Measurements from ENCODE around the gene SEMA5A.

- no peak for TF ChIP-seq CTCF (IDR thresholded peaks at IDR 0.05; ENCODE audit: control extremely low read depth in 1 of 3, insufficient read depth in 1 of 3, low read depth in 1 of 3, low read length in 3 of 3)
- no peak for TF ChIP-seq KDM1A (IDR thresholded peaks at IDR 0.05; ENCODE audit: borderline replicate concordance, low read length)
- no peak for TF ChIP-seq POLR2A (IDR thresholded peaks at IDR 0.05; ENCODE audit: control extremely low read depth in 1 of 2, low read depth in 2 of 2, low read length in 2 of 2)
- TF ChIP-seq KDM5A (IDR thresholded peaks at IDR 0.05; ENCODE audit: low read length), result no peak
- TF ChIP-seq EP300 (IDR thresholded peaks at IDR 0.05; ENCODE audit: borderline replicate concordance in 1 of 2, low read depth in 2 of 2, low read length in 2 of 2), result no peak
- no peak for TF ChIP-seq EZH2 (IDR thresholded peaks at IDR 0.05; ENCODE audit: low read depth, low read length, severe bottlenecking)
- TF ChIP-seq JUND (IDR thresholded peaks at IDR 0.05; ENCODE audit: low read length), result no peak
- TF ChIP-seq, protein P1, sequence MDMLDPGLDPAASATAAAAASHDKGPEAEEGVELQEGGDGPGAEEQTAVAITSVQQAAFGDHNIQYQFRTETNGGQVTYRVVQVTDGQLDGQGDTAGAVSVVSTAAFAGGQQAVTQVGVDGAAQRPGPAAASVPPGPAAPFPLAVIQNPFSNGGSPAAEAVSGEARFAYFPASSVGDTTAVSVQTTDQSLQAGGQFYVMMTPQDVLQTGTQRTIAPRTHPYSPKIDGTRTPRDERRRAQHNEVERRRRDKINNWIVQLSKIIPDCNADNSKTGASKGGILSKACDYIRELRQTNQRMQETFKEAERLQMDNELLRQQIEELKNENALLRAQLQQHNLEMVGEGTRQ (IDR thresholded peaks at IDR 0.05; ENCODE audit: low read length), result no peak
- TF ChIP-seq SIN3A (conservative IDR thresholded peaks at IDR 0.05 in 1 of 2, IDR thresholded peaks at IDR 0.05 in 1 of 2; ENCODE audit: low read depth in 1 of 2, low read length in 2 of 2), result no peak
- TF ChIP-seq YY1 (IDR thresholded peaks at IDR 0.05; ENCODE audit: low read depth, low read length), result no peak
- TF ChIP-seq NANOG (IDR thresholded peaks at IDR 0.05; ENCODE audit: insufficient read depth, low read depth, low read length, poor library complexity, severe bottlenecking), result no peak
- TF ChIP-seq, protein P2, sequence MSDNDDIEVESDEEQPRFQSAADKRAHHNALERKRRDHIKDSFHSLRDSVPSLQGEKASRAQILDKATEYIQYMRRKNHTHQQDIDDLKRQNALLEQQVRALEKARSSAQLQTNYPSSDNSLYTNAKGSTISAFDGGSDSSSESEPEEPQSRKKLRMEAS (IDR thresholded peaks at IDR 0.05), result no peak
These were observed 50.8 kb downstream of the SEMA5A start for GRCh38 chr5:9495121-9495520.

All from H1 (cell line).